Measurements from ENCODE around the gene SUCO.
"Not testable (repeated sequence)": the region's sequence is repeated elsewhere in the genome, so short reads cannot be mapped to it uniquely, and the experiment has no call there.

Gene SUCO

DNA sequence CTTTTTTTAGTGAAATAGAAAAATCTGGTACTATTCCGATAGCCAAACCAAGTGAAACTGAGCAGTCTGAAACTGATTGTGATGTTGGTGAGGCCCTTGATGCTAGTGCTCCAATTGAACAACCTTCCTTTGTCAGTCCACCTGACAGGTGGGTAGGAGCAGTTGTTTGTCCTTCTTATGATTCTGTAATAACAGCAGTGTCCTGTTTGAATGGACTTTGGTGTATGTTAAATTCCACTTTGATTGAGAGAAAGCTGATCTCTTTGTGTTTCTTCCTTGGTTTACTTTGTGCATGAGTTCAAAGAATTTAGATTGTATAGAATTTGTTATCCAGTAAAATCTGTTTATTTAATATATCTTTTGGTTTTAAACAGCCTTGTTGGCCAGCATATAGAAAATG lies 24.3 kb downstream of the SUCO start:
- FAIRE-seq (no peak), DNase-seq (ENCODE audit: low spot score) (no peak)

DNA sequence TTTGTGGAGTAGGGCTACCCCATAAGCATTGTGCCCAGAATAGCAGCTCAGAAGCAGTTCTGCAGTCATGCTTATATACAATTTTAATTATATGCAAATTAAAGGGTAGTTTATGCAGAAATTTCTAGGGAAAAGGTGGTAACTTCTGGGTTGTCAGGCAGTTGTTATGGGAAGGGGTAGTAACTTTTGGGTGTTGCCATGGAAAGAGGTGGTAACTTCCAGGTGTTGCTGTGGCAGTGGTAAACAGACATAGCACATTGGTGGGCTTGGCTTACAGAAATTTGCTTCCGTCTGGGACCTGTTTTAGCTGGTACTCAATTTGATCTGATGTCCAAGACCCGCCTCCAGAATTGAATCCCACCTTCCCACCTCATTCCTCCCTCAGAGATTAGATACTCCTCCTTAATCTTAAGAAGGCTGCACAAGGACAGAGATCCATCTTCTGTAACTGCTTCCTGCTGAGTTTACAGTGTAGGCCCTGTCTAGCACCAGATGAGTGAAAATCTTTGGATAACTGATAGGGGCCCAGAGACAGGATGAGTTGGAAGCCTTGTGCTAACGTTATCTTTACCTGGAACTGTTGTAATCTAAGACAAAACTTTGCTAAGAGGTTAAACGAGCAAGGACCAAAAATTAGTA lies 26.7 kb downstream of the SUCO start:
- no peak for FAIRE-seq
- DNase-seq (ENCODE audit: low spot score) = no peak

DNA sequence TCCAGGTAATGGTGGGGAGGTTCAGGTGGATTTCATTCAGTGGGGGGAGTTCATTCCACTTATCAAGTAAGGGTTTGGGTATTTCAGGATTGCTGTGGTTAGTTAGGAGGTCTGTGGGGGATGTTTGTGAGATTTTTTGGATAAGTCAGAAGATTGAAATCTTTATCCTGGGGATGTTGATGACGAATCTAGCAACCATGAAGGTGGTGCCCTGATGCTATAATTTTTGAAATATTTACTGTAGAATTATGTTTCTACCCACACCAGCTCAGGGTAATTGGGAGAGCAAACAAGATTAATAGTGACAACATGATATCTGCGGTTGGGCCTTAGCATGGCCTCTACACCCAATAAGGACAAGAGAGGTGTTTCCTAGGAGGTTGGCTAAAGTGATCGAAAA lies 28.3 kb downstream of the SUCO start:
- FAIRE-seq (no peak), DNase-seq (ENCODE audit: low spot score) (peak; percentile 26)

DNA sequence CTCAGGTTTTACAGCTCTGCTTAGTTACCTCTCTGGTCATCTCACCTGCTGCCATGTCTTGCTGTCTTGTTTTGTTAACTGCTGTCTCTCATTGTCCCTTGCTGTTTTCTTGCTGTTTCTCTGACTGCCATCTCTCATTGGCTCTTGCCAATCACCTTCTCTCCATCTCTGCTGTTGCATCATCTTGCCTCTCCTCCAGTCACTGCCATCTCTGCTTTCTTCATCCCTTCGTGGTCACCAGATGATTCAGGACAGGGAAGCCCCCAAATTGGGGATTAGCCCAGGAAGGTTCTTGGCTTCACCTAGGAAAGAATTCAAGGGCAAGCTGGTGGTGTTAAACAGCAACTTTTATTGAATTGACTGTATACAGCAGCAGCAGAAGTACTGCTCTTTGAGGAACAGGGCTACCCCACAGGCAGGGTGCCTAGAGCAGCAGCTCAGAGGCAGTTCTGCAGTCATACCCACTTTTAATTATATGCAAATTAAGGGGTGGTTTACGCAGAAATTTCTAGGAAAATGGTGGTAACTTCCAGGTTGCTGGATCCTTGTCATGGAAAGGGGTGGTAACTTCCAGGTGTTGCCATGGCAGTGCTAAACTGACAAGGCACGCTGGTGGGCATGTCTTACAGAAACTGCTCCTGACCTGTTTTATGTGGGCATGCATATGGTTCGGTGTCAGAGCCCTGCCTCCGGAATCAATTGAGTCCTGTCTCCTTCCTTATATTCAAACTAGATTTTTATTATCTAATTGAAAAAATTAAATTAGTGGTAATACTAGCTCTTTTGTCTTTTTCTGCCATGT lies 33.4 kb downstream of the SUCO start:
- DNase-seq (ENCODE audit: low spot score) (no peak), FAIRE-seq (no peak)

DNA sequence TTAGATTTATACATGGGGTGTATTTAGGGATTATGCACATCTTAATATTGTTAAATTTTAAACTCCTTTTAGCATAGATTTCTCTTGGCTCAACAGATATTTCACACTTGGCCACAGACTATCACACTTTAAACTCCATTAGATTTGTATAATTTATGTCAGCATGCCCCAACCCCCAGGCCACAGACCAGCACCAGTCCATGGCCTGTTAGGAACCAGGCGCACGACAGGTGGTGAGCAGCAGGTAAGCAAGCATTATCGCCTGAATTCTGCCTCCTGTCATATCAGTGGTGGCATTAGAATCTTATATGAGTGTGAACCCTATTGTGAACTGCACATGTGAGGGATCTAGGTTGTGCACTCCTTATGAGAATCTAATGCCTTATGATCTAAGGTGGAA lies 34.8 kb downstream of the SUCO start:
- peak; percentile 56 for FAIRE-seq
- no peak for DNase-seq (ENCODE audit: low spot score)

DNA sequence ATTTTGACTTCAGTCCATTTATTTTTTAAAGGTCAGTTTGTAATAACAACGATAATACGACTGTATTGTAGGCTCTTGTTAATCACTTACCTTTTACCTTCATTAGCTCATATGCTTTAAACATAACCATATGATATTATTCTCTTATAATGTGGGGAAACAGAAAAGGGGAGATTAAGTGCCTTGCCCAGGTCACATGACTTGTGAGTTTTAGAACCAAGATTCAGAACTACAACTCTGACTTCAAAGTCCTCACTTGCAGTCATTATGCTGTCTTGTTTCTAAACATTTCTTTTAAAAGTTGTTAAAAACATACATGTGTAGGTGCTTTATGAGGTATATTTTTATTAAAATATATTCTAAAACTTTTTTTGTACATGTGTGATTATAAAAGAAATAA lies 41.1 kb downstream of the SUCO start:
- FAIRE-seq (no peak), DNase-seq (ENCODE audit: low spot score) (no peak)

DNA sequence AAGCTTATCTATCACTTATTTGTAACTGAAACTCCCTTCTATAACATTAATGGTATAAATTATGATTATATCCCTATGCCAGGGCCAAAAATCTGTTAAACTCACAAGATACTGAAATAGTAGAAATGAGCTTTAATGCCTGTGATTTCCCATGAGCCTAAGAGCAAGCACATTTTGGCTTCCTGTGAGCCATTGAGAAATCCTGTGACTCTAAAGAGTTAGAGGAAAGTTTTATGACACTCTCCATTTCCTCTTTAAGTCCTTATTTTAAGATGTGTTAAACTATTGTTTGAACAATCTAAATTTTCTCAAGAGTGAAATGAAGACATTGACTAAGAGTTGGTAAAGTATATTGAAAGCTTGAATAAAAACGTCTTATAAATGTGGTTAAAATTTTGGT lies 45.6 kb downstream of the SUCO start:
- FAIRE-seq = no peak

DNA sequence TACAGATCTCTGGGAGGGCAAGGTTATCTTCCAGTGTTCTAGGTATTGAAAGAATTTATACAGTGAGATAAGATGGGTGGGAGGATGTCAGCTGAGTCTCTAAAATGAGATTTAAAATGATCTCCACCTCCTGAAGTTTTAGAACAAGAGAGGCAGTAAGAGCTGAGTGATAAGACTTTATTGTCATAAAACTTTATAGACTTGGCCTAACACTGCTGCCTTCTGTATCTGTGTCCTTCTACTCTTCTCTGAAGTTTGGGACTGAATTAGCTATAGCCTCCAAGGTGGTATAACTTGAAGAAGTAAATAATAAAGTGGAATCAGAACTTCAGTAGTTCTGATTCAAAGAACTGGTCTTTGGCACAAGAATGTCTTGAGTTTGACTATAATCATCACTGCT lies 48.3 kb downstream of the SUCO start:
- no peak for FAIRE-seq
- no peak for DNase-seq (ENCODE audit: low spot score)

More for the DNA sequence above, 45.6 kb downstream of the SUCO start:
- DNase-seq (ENCODE audit: low spot score) = no peak

DNA sequence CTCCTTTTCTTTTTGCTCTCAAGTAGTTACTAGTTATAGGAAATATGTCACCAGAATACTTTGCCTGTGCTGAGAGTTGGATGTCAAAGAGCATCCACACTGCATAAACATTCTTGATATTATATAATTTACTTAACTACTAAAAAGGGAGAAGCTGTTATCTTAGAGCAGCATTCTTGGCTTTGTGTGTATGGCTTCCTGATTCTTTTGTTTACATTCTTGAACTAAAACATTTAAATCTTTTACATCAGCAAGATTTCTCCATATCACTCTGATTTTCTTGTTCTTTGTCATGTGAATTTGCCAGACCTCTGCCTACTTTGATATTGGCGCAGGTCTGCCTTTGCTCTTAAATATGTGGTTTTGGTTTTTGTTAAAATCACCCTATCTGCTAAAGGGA lies 48.8 kb downstream of the SUCO start:
- no peak for DNase-seq (ENCODE audit: low spot score)
- FAIRE-seq = no peak

DNA sequence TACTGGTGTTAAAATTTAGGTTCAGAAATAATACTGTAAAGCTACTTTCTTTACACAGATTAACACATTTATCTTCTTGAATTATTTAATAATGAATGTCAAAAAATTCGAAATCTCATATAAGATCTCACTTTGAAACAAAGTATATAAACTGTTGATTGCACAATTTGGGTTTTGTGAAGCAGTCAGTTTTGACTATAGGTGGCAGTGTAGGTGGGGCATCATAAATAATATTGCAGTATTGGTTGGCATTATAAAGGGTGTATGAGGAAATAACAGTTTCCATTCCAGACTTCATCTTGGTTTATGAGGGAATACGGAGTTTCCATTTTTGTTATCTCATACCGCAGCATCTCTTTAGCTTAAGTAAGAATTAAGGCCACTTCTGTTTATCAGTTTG lies 49.9 kb downstream of the SUCO start:
- no peak for FAIRE-seq
- no peak for DNase-seq (ENCODE audit: low spot score)

DNA sequence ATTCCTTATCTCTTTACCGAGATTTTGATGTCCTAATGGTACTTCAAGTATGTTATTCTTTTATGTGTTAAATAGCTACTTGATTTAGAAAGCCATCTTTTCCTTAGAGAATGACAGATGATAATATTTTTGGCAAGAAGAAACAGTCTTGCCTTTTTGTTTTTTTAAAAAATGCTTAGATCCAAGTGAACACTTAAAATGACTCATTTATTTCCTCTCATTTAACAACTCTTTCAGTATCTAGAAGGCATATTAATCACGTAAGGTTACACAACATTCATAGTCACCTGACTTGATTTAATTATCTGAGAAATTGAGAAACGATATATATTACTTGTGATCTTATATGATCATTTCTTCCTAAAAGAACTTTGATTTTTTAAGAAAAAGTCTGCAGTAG lies 52.4 kb downstream of the SUCO start:
- FAIRE-seq (no peak), DNase-seq (ENCODE audit: low spot score) (no peak)

DNA sequence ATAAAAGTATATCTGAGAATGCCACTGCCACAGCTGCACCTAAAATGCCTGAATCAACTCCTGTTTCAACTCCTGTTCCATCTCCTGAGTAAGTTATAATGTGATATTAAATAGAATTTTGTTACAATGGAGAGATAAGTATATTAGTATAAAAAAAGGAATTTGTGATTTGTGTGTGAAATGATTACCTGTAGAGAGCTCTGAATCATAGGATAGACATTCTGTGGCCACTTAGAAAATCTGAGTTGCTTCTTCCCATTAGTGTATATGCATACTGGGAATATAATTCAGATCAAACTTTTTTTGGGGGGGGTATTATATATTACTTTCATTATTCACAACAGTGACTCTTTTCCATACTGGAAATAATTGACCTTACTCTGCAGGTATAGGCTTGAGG lies 52.9 kb downstream of the SUCO start:
- no peak for FAIRE-seq
- no peak for DNase-seq (ENCODE audit: low spot score)

DNA sequence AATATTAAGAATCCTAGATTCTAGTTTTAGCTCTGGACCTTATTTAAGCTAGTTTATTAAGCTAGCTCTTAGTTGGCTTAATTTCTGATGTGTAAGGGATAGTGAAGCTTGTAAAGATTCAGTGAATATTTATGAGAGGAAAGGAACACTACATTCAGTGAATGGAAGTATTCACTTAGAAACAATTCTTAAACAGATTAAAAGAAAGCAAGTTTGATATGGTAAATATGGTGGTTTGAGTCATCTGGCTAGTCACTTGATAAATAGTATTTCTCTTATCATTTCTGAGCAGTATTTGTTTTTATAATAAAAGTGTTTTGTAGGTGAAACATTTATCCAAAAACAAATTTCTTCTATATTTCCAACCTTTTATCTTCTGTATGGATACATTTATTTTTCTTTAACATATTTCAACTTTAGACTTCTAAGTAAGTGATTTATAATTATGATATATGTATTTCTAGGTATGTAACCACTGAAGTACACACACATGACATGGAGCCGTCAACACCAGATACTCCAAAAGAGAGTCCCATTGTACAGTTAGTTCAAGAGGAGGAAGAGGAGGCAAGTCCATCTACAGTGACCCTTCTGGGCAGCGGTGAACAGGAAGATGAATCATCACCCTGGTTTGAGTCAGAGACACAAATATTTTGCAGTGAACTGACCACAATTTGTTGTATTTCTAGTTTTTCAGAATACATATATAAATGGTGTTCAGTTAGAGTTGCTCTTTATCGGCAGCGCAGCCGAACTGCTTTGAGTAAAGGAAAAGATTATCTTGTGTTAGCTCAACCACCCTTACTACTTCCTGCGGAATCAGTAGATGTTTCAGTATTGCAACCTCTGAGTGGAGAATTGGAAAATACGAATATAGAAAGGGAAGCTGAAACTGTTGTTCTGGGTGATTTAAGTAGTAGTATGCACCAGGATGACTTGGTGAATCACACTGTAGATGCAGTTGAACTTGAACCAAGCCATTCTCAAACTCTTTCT lies 55.6 kb downstream of the SUCO start:
- DNase-seq (ENCODE audit: low spot score) (peak; percentile 62), FAIRE-seq (no peak)

DNA sequence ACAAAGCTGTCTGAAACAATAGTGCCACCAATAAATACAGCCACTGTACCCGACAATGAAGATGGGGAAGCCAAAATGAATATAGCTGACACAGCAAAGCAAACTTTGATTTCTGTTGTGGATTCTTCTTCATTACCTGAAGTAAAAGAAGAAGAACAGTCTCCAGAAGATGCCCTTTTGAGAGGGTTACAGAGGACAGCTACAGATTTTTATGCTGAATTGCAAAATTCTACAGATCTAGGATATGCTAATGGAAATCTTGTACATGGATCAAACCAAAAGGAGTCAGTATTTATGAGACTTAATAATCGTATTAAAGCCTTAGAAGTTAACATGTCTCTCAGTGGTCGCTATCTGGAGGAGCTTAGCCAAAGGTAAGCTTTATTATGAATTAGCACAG lies 56.6 kb downstream of the SUCO start:
- FAIRE-seq = no peak

DNA sequence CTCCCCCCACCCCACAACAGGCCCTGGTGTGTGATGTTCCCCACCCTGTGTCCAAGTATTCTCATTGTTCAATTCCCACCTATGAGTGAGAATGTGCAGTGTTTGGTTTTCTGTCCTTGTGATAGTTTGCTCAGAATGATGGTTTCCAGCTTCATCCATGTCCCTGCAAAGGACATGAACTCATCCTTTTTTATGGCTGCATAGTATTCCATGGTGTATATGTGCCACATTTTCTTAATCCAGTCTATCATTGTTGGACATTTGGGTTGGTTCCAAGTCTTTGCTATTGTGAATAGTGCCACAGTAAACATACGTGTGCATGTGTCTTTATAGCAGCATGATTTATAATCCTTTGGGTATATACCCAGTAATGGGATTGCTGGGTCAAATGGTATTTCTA lies 58.5 kb downstream of the SUCO start:
- not testable (repeated sequence) for DNase-seq (ENCODE audit: low spot score); FAIRE-seq

More for the DNA sequence above, 56.6 kb downstream of the SUCO start:
- no peak for DNase-seq (ENCODE audit: low spot score)

DNA sequence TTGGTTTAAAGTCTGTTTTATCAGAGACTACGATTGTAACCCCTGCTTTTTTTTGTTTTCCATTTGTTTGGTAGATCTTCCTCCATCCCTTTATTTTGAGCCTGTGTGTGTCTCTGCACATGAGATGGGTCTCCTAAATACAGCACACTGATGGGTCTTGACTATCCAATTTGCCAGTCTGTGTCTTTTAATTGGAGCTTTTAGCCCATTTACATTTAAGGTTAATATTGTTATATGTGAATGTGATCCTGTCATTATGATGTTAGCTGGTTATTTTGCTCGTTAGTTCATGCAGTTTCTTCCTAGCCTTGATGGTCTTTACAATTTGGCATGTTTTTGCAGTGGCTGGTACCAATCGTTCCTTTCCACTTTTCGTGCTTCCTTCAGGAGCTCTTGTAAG lies 62.1 kb downstream of the SUCO start:
- not testable (repeated sequence) for FAIRE-seq; DNase-seq (ENCODE audit: low spot score)

DNA sequence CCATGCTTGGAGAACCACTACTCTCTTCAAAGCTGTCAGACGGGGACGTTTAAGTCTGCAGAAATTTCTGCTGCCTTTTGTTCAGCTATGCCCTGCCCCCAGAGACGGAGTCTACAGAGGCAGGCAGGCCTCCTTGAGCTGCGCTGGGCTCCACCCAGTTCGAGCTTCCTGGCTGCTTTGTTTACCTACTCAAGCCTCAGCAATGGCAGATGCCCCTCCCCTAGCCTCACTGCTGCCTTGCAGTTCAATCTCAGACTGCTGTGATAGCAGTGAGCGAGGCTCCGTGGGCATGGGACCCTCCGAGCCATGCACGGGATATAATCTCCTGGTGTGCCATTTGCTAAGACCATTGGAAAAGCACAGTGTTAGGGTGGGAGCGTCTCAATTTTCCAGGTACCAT lies 63.8 kb downstream of the SUCO start:
- FAIRE-seq; DNase-seq (ENCODE audit: low spot score): not testable (repeated sequence)

DNA sequence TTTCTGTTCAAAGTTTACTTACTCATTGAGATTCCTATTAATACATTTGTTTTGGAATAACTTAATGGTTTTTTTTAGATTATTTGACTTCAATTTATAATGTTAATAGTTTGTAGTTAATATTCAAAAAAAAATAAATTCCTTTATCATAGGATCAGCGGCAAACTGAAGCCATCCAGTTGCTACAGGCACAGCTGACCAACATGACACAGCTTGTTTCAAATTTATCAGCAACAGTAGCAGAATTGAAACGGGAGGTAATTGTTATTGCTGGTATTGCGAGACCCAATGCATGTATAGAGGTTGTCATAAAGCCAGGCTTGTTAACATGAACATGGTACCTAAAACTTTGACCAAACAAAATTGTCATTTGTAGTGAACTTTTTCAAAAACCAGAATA lies 67.0 kb downstream of the SUCO start:
- FAIRE-seq (no peak), DNase-seq (ENCODE audit: low spot score) (no peak)

DNA sequence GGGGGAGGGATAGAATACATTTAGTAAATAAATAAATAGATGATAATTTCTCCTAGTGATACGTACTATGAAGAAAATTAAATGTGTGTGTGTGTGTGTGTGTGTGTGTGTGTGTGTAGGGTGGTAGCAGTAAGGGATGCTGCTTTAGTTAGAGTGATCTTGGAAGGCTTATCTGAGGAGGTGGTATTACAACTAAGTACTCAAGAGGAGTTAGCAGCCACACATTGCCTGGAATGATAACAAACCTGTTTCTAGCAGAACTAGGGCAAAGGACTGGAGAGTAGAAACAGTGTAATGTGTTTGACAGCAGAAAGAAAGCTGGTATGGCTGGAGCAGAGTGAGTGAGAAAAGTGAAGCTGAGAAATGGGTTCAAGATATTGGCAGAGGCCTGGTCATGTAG lies 67.7 kb downstream of the SUCO start:
- FAIRE-seq (no peak), DNase-seq (ENCODE audit: low spot score) (no peak)

DNA sequence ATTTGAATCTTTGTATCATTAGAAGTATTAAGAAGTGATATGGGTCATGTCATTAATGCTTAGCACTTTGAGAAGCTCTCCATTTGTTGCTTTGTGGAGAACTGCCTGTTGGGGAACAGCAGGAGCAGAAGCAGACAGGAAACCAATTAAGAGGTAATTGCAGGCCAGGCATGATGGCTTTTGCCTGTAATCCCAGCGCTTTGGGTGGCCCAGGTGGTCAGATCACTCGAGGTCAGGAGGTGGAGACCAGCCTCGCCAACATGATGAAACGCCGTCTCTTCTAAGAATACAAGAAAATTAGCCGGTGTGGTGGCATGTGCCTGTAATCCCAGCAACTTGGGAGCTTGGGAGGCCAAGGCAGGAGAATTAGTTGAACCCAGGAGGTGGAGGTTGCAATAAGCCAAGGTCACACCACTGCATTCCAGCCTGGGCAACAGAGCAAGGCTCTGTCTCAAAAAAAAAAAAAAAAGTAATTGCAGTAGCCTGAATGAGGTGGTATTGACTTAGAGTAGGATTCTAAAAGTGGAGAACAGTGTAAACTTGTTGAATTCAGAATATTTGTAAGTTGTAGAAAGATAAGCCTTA lies 68.2 kb downstream of the SUCO start:
- no peak for FAIRE-seq

DNA sequence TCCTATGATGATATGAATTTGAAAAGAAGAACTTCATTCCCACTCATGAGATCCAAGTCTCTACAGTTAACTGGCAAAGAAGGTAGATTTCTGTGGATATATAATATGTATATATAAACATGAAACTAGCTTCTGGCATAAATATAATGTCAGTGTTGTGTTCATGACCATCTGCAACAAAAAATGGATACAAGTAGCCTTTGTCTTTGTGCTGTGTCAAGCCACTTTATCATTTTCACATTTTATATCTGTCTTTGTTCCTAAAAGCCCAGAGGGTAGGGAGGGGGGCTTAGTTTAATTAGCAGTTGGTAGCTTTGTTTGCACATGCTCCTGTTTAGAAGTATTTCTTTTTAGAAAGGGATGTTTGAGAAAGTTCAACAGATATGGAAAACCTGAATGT lies 69.8 kb downstream of the SUCO start:
- FAIRE-seq = no peak
- no peak for DNase-seq (ENCODE audit: low spot score)

More for the DNA sequence above, 68.2 kb downstream of the SUCO start:
- no peak for DNase-seq (ENCODE audit: low spot score)

Measured in urothelium cell line (cell line).